IPS-15b (cell line): ENCODE measurements around the gene TSPEAR.
"Not testable (repeated sequence)": the region's sequence is repeated elsewhere in the genome, so short reads cannot be mapped to it uniquely, and the experiment has no call there.

Experiments
- H3K27me3 ChIP-seq: one replicate; pipeline ENCODE4 v1.6.1; 2013; ENCODE audit warnings: low read length; ENCODE audit not compliant: control insufficient read depth, insufficient read depth
- H3K36me3 ChIP-seq: one replicate; pipeline ENCODE4 v1.6.1; 2013; ENCODE audit warnings: low read length; ENCODE audit not compliant: control insufficient read depth, insufficient read depth
- H3K4me1 ChIP-seq: one replicate; pipeline ENCODE4 v1.6.1; 2013; ENCODE audit warnings: mild to moderate bottlenecking, low read length; ENCODE audit not compliant: control insufficient read depth, insufficient read depth
- H3K4me3 ChIP-seq: one replicate; pipeline ENCODE4 v1.5.1; 2013; ENCODE audit warnings: low read depth, low read length
- H3K9ac ChIP-seq: one replicate; pipeline ENCODE4 v1.6.1; 2013; ENCODE audit warnings: low read depth, mild to moderate bottlenecking, low read length
- H3K9me3 ChIP-seq: one replicate; pipeline ENCODE4 v1.6.1; 2013; ENCODE audit warnings: mild to moderate bottlenecking, low read length; ENCODE audit not compliant: control insufficient read depth, insufficient read depth

TSPEAR gene

DNA sequence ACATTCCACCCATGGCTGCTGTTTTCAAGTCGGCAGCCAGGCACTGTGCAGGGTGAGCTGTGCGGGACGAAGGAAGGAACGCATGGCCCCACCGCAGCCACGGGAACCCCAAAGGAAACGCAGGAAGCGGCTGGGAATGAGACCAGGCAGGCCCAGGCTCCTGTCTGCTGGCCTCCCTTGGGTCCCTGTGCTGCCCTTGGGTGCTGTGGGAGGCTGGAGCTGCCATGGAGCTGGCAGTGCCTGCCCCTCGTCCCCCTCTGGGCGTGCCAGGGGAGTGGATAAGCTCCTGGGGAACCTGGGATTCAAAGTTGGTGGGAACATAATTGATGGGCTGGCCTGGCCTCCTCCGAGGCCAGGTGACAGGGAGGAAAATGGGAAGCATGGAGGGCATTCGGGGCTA is 143.1 kb downstream of the TSPEAR start:
- Histone ChIP-seq H3K9ac (no peak overlapping the region), H3K4me1 (no peaks in the 10 kb centered on the region), H3K36me3 (no peaks in the 10 kb centered on the region), H3K9me3 (no peaks in the 10 kb centered on the region), H3K4me3 (no peak overlapping the region), H3K27me3 (no peaks in the 10 kb centered on the region)

DNA sequence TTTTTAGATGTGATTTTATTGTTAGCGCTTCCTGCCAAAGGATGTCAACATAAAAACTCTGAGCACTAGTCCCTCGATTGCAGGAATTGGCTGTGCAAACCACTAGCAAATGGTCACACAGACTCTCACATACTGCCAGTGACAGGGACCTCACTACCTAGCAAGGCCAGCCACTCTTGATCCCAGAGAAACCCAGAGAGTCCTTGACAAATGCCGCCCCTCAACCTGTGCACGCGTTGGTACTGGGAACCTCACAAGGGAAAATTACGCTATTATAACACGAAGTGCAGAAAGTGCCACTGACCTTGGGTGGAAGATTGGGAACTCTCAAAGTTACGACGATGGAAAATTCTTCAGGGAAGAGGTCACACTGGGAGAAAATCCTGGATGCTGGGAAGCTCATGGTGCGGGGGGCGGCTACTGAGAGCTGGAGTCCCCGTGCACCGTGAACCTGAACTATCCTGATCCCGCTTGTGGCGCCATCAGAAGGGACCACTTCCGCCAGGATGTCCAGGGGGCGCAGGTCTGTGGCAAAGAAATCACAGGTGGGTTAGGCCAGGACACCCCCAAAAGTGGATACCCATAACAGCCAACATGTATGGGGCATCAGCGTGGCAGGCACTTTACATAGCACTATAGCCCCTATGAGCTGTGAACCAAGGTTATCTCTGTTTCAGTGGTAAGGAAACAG is 143.7 kb downstream of the TSPEAR start:
- H3K36me3 ChIP-seq, result no peaks in the 10 kb centered on the region
- H3K9me3 ChIP-seq, result no peaks in the 10 kb centered on the region
- no peaks in the 10 kb centered on the region for H3K27me3 ChIP-seq
- no peak overlapping the region for H3K9ac ChIP-seq
- H3K4me3 ChIP-seq, result no peak overlapping the region
- H3K4me1 ChIP-seq, result no peaks in the 10 kb centered on the region

DNA sequence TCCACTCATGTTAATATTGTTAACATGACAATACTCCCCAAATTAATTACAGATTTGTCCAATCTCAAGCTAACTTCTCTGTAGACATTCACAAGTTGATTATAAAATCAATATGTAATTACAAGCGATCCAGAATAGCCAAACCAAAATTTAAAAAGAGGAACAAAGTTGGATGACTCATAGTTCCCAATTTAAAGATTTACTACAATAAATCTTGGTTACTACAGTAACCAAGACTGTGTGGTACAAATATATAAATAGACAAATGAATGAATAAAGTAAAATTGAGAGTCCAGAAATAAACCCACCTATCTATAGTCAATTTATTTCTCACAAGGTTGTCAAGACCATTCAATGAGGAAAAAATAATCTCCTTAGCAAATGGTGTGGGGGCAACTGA is 145.0 kb downstream of the TSPEAR start:
- H3K27me3 ChIP-seq, result no peaks in the 10 kb centered on the region
- no peak overlapping the region for H3K9ac ChIP-seq
- H3K9me3 ChIP-seq, result no peaks in the 10 kb centered on the region
- no peaks in the 10 kb centered on the region for H3K4me1 ChIP-seq
- no peaks in the 10 kb centered on the region for H3K36me3 ChIP-seq
- no peak overlapping the region for H3K4me3 ChIP-seq

DNA sequence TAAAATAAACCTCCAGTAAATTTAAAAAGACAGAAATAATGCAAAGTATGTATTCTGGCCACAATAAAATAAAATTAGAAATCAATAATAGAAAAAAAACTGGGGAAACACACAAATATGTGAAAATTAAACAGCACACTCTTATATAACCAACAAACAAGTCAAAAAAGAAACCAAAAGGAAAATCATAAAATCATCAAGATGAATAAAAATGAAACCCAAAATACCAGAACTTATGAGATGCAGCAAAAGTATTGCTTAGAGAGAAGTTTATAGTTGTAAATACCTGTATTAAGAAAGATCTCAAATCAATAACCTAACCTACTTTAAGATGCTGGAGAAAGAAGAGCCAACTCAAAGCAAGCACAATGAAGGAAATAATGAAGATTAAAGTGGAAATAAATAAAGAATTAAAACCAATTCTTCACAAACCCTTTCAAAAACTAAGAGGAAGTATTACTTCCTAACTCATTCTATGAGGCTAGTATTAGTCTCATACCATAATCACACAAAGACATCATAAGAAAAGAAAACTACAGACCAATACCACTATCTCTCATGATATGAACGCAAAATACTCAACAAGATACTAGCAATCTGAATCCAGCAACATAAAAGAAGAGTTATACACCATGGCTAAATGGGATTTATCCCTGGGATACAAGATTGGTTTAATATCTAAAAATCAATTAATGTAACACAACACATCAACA is 146.3 kb downstream of the TSPEAR start:
- Histone ChIP-seq H3K9me3 (no peaks in the 10 kb centered on the region), H3K27me3 (no peaks in the 10 kb centered on the region), H3K9ac (no peak overlapping the region), H3K4me3 (no peak overlapping the region), H3K36me3 (no peaks in the 10 kb centered on the region), H3K4me1 (no peaks in the 10 kb centered on the region)

DNA sequence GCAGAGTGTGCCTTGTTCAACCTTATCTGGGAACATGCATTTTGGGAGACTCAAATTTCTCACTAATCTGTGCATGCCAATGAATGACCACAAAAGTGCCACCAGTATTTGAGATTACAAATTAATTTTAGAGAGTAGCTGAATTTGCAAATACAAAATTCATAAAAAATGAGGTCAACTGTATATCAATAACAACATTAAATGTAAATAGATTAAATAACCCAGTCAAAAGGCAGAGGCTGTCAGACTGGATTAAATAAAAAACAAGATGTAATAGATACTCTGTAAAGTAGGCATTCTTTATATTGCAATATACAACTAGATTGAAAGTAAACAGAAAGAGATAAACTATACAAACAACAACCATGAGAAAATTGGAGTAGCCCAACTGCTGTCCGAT is 147.3 kb downstream of the TSPEAR start:
- Histone ChIP-seq H3K9me3 (no peaks in the 10 kb centered on the region), H3K4me3 (no peak overlapping the region), H3K9ac (no peak overlapping the region), H3K4me1 (no peaks in the 10 kb centered on the region), H3K36me3 (no peaks in the 10 kb centered on the region), H3K27me3 (no peaks in the 10 kb centered on the region)

DNA sequence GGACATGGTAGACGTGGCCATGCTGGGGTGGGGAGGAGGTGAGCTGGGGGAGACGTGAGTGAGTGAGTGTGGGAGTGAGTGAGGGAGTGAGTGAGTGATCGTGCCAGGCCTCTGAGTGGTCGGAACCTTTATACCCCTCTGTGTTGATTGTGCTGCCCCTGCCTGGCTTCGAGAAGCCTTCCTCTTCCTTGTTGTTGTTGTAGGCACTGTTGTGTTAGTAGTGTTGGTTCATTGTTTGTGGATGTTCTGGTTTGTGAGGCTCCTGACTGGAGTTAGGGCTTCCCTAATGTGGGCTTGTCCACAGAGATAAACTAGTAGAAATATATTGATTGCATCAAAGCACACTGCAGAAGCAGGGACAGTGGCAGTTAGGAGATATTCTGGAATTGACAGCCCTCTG is 152.7 kb downstream of the TSPEAR start, which contains the start of gene KRTAP10-3:
Gene KRTAP10-3, minus strand, starts transcription at position 101 of the 400 bp plus-strand sequence. Its CDS starts 80 bp downstream, at position 21.
- H3K36me3 ChIP-seq, result no peaks in the 10 kb centered on the region
- H3K4me1 ChIP-seq, result no peaks in the 10 kb centered on the region
- H3K27me3 ChIP-seq, result no peaks in the 10 kb centered on the region
- H3K4me3 ChIP-seq, result no peak within 1 kb of the TSS
- H3K9me3 ChIP-seq, result no peaks in the 10 kb centered on the region
- H3K9ac ChIP-seq, result no peak within 1 kb of the TSS

DNA sequence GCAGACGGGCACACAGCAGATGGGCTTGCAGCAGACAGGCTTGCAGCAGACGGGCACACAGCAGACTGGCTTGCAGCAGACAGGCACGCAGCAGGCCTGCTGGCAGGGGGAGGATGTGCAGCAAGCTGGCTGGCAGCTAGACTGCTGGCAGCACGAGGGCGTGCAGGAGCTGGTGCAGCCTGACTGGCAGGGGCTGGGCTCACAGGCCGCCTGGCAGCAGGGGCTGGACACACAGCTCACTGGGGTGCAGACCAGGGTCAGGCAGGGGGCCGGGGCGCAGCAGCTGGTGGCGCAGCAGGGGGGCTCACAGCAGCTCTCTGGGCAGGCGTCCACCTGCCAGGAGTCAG is 153.1 kb downstream of the TSPEAR start:
- not testable (repeated sequence) for H3K27me3 ChIP-seq, H3K9me3 ChIP-seq, H3K4me1 ChIP-seq, H3K4me3 ChIP-seq, H3K9ac ChIP-seq, H3K36me3 ChIP-seq

DNA sequence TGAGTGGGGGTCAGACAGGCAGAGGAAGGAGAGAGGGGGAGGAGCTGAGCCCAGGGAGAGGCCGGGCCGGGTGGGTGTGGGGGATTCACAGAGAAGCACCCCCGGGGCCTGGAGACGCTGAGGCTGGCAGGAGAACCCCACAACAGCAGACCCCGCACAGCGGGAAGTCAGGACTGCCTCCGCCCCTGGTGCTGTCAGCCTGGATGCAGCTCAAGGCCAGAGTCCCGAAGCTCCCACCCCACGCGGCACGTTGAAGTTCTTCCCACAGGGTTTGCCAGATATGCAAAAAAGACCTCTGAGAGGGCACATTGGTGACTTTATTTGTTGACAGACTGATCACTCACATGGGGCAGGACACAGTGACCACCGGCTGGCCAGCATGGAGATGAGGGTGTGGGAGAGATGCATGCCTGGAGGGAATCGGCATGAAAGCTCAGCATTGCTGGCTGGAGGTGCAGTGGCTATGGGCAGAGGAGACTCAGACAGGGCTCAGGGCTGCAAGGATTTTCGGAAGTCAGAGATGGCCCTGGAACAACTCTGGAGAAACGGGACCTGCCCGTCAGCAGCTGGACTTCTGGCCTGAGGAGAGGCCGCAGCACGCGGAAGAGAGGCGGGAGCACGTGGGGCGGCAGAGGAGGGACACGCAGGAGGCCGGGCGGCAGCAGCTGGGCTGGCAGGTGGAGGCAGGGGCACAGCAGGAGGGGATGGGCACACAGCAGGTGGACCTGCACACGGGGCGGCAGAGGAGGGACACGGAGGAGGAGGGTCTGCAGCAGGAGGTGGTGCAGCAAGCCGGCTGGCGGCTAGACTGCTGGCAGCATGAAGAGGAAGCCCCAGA is 153.7 kb downstream of the TSPEAR start:
- Histone ChIP-seq H3K4me1 (peaks cover 3% of the 10 kb centered on the region), H3K36me3 (no peaks in the 10 kb centered on the region), H3K4me3 (no peak overlapping the region), H3K27me3 (no peaks in the 10 kb centered on the region), H3K9ac (no peak overlapping the region), H3K9me3 (no peaks in the 10 kb centered on the region)

DNA sequence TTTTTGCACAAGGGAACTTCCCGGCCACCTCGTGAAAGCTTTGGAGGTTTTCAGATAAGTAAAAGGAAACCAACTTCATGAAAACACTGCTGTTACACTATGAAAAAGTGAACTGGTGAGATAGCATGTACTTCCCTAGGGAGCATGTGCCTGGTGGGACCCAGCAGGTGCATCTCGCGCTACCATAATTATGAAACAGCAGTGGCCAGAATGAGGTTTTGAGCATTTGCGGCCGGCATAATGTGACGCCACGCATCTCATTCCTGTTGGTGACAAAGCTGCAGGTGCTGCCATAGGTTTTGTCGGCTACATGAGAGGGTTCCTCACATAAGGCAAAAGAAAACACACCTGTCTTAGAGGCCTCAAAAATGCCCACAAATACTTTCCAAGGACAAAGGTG is 154.5 kb downstream of the TSPEAR start:
- Histone ChIP-seq H3K4me3 (no peak overlapping the region), H3K9me3 (no peaks in the 10 kb centered on the region), H3K36me3 (peaks cover 2% of the 10 kb centered on the region), H3K27me3 (no peaks in the 10 kb centered on the region), H3K4me1 (peaks cover 3% of the 10 kb centered on the region), H3K9ac (no peak overlapping the region)

DNA sequence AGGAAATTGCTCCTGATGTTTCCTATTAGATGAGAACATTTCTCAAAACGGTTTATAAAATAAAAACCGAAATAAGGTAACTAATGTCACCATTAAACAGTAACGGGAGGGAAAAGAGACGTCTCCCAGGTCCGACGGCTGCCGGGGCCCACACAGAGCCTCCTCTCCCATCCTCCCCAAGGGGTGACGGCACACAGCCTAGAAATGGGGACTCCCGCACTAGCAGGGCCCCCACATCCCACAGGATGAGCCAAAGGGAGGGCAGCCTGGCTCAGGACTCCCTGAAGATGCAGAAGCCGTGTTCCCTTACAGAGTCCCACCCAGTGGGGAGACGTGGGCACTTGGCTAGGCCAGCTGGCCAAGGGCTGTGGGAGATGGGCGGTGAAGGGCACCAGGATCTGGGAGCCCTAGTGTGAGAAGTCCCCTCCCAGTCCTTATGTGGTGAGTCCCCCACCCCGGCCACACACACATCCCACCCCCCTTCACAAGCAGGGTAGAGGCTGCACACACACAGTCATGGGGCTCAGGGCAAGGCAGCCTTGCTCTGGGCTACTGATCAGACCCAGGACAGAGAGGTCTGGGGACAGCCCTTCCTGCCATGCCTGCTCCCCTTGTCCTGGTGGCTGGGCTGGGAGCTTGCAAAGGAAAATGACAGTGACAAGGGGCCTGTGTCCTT is 156.0 kb downstream of the TSPEAR start:
- Histone ChIP-seq H3K9ac (no peak overlapping the region), H3K27me3 (no peaks in the 10 kb centered on the region), H3K4me1 (peaks cover 6% of the 10 kb centered on the region), H3K9me3 (no peaks in the 10 kb centered on the region), H3K36me3 (peaks cover 2% of the 10 kb centered on the region), H3K4me3 (no peak overlapping the region)

DNA sequence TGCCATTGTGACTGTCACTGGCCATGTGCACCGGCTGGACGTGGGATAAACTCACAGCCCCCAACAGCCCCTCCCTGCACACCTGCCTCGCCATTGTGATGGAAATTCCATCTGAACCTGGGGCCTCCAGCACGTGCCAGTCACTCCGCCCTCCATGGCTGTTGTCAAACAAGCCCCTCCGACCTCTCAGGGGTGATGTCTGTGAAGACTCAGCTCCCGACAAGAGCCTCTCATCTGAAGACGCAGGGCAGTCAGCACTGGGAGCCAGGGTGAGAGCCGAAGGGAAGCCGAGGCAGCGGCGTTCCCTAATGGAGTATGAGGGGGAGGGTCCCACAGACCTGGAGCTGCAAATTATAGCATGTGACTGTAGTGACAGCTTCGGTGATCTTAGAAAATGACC is 158.7 kb downstream of the TSPEAR start:
- peaks cover 2% of the 10 kb centered on the region for H3K36me3 ChIP-seq
- H3K4me3 ChIP-seq, result no peak overlapping the region
- H3K27me3 ChIP-seq, result no peaks in the 10 kb centered on the region
- peaks cover 19% of the 10 kb centered on the region for H3K4me1 ChIP-seq
- no peaks in the 10 kb centered on the region for H3K9me3 ChIP-seq
- H3K9ac ChIP-seq, result no peak overlapping the region
